ENCODE measurements around the gene PDE4D.

DNA sequence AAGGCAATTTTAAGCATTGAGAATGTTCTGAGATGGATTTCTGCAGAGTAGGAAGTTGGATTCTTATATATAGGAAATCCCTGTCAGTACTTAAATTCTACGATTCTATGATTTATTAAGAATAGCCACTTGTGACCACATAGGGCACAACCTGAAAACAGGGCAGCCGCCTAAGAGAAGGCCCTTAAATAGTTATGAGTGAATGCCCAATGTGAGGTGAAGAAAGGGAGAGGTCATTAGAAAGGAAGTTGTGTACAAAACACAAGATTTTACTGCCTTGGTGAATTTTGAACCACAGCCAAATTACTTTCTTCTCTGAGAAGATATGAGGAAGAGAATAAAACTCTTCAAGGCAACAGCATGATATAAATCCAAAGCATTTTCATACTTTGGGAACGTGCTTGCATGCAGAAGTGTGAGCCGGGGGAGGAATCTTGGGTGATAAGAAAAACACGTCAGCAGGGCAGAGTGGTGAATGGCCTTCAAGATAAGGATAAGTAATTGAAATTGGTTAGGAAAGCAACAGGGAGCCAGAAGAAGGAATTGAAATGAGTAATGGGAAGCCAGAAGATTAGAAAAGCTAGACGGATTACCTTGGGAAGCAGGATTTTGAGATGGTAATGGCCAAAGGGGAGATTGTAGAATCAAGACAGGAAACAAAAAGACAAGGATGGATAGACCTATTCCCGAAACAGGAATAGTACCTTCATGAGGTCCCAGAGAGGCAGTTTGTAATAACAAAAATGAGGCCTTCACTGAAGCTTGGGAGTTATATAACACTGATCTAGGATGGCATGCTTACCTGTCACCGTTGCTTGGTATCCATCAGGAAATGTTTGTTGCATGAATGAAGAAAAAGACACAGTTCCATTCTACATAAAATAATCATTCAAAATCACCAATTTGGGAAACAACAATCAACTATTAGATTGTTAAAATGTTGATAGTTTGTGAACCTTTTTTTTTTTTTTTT lies 244.3 kb downstream of the PDE4D start:
- TF ChIP-seq, protein P1, sequence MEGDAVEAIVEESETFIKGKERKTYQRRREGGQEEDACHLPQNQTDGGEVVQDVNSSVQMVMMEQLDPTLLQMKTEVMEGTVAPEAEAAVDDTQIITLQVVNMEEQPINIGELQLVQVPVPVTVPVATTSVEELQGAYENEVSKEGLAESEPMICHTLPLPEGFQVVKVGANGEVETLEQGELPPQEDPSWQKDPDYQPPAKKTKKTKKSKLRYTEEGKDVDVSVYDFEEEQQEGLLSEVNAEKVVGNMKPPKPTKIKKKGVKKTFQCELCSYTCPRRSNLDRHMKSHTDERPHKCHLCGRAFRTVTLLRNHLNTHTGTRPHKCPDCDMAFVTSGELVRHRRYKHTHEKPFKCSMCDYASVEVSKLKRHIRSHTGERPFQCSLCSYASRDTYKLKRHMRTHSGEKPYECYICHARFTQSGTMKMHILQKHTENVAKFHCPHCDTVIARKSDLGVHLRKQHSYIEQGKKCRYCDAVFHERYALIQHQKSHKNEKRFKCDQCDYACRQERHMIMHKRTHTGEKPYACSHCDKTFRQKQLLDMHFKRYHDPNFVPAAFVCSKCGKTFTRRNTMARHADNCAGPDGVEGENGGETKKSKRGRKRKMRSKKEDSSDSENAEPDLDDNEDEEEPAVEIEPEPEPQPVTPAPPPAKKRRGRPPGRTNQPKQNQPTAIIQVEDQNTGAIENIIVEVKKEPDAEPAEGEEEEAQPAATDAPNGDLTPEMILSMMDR (IDR thresholded peaks at IDR 0.05; ENCODE audit: extremely low read depth in 1 of 2, insufficient read depth in 1 of 2, low read depth in 1 of 2, low read length in 2 of 2) = no peak
- TF ChIP-seq POLR2AphosphoS5 (IDR thresholded peaks at IDR 0.05; ENCODE audit: insufficient read depth, low read depth, low read length) (peak; percentile 57), POLR2A (IDR thresholded peaks at IDR 0.05; ENCODE audit: low read depth, low read length) (no peak), EZH2 (IDR thresholded peaks at IDR 0.05; ENCODE audit: borderline replicate concordance, low read depth, low read length, severe bottlenecking) (no peak), MYC (IDR thresholded peaks at IDR 0.05; ENCODE audit: low read depth, low read length) (no peak), FOS (IDR thresholded peaks at IDR 0.05; ENCODE audit: borderline replicate concordance, insufficient read depth, low read length) (peak; percentile 74)
- TF ChIP-seq, protein P2, sequence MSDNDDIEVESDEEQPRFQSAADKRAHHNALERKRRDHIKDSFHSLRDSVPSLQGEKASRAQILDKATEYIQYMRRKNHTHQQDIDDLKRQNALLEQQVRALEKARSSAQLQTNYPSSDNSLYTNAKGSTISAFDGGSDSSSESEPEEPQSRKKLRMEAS (IDR thresholded peaks at IDR 0.05; ENCODE audit: insufficient read depth, insufficient read length) = no peak

Data from endothelial cell of umbilical vein (primary cell).